Stimulated activated CD8-positive, alpha-beta memory T cell treated with anti-CD3 and anti-CD28 coated beads, Interleukin-15, amount 100 ng/mL, for 4 hours (primary cell): ENCODE measurements around the gene CPT1B.
"Not testable (repeated sequence)": the region's sequence is repeated elsewhere in the genome, so short reads cannot be mapped to it uniquely, and the experiment has no call there.

ENCODE experiments used
- DNase-seq, 2 donors: peaks; one replicate each; pipeline ENCODE4 v3.0.0-alpha.2; 2020; ENCODE audit warnings: low read depth in 2 of 2

Gene CPT1B

GRCh38 chr22:50577987-50578775, at the start of gene CPT1B:
CPT1B (minus strand) TSS chr22:50578427; CDS start chr22:50577915, 512 bp downstream.
- no peak for DNase-seq

- no peak for DNase-seq
These were observed 48.8 kb upstream of the CPT1B start for GRCh38 chr22:50626850-50627641.

- no peak for DNase-seq
These were observed 48.2 kb upstream of the CPT1B start for GRCh38 chr22:50626314-50626849.

- no peak for DNase-seq
These were observed 47.5 kb upstream of the CPT1B start for GRCh38 chr22:50625568-50626313.

- no peak for DNase-seq
These were observed 46.9 kb upstream of the CPT1B start for GRCh38 chr22:50625131-50625567.

DNA sequence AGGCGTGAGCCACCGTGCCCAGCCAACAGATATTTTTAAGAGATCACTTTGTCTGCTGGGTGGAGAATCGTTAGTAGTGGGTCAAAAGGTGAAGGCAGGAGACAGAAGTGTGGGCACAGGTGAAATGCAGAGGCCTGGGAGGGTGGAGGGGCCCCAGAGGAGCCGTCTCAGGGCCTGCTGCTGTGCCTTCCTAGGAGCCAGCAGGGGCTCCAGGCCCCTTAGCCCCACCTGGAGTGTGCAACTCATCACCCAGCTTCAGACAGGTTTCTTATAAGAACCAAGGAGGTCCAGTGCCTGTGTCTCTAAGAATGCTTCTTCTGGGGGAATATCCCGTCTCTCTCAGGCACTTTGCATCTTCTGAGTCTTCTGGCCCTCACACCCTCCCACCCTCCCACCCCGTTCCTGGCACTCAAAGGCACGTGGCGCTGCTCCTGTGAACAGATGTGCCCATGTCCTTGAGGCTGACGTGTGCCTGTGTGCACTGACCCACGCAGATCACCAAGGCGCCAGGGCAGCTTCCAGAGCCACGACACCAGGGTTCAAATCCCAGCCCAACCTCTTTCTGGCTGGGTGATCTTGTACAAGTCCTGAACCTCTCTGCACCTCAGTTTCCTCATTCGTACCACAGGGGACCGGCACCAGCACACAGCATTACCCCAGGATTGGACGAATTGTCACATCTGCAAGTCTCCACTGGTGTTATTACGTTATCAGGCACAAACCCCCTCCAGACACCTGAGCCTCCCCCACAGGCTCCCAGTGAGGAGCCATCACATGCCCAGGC, 46.3 kb upstream of the CPT1B start:
- no peak for DNase-seq

- DNase-seq, result no peak
These were observed 44.6 kb upstream of the CPT1B start for GRCh38 chr22:50622723-50623327.

DNA sequence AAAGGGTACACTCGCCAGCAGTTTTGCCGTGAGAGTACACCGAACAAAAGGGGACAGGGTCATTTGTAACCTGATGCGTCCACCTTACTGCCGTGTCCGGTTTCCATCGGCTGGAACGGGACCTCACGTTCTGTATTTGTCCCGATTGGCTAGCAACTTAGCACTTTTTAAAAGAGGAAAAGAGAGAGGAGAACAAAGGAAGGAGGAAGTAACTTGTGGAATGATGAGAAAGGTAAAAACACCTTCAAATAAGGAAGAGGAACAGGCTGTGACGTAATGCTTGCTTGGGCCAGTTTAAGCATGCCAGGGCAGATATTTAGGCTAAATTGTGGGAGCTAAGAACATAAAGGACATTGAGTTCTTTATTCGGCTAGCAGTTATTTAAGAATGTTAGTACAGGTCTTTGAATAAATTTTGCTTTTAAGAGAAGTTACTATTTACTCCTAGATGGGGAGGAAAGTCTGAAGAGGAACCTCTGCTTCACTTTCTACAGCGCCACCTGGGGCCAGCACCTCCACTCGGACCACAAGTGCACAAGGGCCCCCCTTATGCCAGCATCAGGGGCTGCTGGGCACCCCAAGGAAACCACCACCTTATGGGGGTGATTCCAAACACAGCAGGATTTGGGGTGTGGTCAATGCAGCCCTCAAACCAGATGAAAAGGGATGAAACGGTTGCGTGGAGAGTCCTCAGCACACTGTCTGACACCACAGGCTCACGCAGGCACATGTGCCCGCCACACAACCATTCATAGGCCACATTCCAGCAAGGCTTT, 43.9 kb upstream of the CPT1B start:
- no peak for DNase-seq

DNA sequence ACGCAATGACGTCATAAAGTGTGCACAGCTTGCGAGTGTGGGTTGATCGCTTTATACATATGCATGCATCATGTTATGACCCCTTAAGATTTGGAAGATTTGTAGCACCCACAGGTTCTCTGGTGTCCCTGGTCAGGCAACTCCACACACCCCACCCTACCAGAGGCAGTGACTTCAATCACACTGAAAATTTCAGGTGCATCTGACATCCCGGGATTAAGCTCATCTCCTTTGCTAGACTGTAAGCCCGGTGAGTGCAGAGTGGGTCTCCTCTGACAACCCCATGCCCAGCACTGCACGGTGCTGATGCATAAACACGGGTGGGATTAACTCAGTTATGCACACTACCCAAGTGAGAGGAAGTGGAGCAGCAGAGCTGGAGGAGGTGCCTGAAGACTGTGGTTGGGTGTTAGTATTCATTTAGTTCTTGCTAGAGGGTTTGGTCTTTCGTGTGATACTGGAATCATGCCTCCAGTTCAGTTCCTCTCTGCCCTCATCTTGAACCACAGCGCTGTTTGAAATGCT, 43.2 kb upstream of the CPT1B start:
- DNase-seq, result peak in 1 of 2 donors; percentile 14

- peak; percentile 19 to 61 for DNase-seq
These were observed 42.5 kb upstream of the CPT1B start for GRCh38 chr22:50620593-50621355.

GRCh38 chr22:50614296-50614695, 36.1 kb upstream of the CPT1B start:
- not testable (repeated sequence) for DNase-seq

DNA sequence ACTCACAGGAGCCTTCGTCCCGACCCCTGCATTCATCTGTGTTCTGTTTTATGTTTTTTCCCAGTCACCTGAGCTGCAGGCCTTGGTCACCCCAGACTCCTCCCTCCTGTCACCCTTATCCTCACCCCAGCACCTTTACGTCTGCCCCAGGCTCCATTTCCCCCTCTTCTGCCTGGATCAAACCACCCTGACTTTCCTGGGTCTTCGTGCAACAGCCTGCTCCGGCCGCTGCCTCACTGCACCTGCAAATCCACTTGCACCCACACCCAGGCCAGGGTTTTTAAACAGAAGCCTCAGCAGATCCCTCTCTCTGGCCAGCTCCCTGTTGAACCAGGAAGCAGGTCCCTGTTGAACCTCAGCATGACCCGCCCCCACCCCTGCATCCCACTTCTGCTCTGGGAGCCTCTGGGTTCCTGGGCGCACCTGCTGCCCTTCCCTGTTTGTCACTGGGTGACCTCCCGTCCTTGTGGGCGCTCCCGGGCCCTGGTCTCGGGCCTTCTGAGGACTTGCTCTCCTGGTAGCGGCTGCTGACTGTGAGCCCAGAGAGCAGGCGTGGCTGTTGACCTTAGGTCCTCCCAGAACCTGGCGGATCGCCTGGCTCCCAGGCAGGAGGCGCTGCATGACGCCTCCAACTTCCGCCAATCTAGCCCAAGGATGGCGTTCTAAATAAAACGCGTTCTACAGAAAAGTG, 35.2 kb upstream of the CPT1B start:
- DNase-seq, result no peak

- DNase-seq, result no peak
These were observed 34.4 kb upstream of the CPT1B start for GRCh38 chr22:50612528-50613221.

DNA sequence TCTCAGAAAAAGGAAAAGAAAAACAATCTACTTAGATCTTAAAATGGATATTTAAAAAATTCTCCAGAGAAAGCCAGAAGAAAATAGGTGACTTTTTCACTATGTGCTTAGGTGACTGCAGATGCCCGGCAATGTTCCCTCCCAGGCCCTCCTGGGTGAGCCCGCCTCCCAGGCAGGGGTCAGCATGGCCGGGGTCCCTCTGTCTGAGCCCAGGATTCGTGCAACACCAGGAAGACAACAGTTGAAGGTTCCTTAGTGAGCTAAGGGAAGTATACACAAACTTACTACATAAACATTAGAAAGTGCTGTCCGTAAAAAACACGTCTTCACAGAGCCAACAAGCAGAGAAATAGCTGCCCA, 33.9 kb upstream of the CPT1B start:
- DNase-seq, result no peak

GRCh38 chr22:50611341-50612060, 33.3 kb upstream of the CPT1B start:
- DNase-seq, result no peak

GRCh38 chr22:50610581-50610980, 32.4 kb upstream of the CPT1B start:
- DNase-seq, result no peak

DNA sequence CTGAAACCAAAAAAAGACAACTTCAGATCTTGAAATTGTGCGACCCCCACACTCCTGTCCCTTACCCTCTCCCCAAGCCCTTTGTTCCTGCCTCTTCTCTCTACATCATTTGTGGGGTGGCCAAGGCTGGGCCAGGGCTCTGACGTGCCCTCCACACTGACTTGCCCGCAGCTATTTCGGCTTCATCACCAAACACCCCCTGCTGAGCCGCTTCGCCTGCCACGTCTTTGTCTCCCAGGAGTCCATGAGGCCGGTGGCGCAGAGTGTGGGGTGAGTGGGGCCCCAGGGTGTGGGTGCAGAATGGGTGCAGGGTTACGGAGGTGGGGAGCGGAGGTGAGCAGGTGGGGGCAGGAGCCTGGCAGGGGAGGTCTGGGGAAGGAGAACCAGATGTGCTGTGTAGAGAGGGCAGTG, 31.8 kb upstream of the CPT1B start:
- DNase-seq, result no peak
